ENCODE data around the gene ACSF3.

DNA sequence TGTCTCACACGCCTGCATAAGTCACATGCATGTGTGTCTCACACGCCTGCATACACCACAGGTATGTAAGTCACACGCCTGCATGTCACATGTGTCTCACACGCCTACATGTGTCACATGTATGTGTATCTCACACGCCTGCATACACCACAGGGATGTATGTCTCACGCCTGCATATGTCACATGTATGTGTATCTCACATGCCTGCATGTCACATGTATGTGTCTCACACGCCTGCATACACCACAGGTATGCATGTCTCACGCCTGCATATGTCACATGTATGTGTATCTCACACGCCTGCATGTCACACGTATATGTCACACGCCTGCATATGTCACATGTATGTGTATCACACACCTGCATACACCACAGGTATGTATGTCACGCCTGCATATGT lies 64.1 kb downstream of the ACSF3 start:
- no peak for TF ChIP-seq CTCF (IDR thresholded peaks at IDR 0.05)
- no peak for TF ChIP-seq POLR2A (IDR thresholded peaks at IDR 0.05)
